ENCODE measurements around the gene CXCR4.

CXCR4 gene

DNA sequence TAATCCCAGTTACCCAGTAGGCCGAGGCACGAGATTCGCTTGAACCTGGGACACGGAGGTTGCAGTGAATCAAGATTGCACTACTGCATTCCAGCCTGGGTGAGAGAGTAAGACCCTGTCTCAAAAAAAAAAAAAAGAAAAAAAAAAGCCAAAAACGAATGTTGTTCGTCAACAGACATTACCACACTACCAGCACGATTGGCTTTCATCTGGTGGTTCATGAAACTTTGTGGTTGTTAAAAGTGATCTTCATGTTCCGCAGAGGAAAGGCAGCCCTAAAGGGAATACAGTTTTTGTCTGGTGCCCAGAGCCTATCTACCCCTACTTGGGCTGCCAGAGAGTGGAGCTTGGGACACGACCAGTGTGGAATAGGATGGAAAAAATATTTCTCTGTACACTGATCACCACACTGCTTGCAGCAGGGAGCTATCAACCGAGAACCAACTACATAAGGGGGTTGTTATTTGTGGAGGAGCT lies 13.6 kb upstream of the CXCR4 start:
- DNase-seq = no peak

DNA sequence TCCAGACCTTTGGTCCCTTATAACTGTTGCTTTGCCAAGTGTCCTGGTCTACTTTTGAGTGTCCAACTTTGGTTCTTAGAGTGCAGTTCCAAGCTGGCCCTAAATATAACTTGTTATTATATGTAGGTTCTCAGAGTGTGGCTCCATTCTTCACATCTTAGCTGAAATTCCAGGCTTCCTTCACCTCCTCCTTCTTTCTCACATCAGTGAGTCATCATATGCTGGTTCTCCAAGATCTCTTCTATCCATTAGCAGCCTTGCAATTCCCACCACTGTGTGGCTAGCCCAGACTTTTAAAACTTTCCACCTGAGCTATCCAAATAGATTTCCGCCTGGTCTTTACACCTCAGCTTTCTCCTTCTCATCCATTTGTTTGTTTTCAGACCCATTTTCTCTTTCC lies 12.6 kb upstream of the CXCR4 start:
- DNase-seq = no peak

DNA sequence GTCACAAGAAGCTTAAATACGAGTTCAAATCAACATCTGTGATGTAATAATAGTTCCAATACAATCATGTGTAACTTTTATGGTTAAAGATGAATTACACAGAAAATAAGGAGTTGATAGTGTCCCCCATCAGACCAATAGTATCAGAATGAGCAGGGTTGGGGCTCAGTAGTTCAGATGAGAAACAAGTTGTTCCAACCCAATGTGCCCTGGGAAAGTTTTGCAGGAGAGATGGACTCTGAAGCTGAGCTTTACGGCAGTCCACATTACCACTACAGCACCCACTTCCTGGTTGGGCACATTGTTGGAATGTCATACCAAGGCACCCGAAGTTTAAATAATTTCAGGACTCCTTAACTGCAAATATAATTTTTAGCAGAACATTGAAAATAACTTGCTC lies 12.1 kb upstream of the CXCR4 start:
- DNase-seq = no peak

DNA sequence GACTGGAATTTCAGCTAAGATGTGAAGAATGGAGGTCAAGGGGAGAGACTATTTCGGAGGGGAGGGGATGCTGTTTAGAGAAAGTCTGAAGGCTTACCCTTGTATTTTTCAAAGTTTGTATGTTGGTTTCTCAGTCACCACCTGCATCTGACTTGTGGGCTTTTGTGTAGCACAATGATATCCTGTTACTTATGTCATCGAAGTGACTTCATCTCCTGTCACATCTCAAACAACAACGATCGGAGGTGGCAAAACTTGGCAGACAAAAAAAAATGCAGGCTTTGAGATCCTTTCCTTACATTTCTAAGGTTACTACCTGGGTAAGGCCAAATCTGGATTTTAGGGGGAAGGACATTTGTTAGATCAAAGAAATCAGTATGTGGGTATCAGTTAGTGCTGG lies 11.7 kb upstream of the CXCR4 start:
- DNase-seq = no peak

DNA sequence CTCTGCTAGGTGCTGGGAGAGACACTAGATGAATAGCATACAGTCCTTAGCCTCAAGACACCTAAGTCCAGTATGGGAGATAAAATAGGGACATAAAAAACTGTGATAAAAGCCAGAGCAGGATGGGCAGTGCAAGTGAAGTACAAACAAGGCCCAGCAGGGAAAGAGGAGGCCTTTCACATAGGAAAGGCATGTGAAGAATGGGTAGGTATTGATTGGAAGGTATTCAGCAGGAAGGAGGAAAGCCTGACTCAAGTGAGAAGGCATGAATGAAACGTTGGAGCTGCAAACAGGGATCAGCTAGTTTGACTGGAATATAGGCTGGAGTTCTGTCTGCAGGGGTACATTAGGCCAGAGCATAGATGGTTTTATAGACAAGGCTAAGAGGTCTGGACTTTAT lies 11.0 kb upstream of the CXCR4 start:
- DNase-seq = no peak

GRCh38 chr2:136128366-136128765 lies 10.4 kb upstream of the CXCR4 start:
- DNase-seq = no peak

GRCh38 chr2:136127356-136127755 lies 9.4 kb upstream of the CXCR4 start:
- no peak for DNase-seq

DNA sequence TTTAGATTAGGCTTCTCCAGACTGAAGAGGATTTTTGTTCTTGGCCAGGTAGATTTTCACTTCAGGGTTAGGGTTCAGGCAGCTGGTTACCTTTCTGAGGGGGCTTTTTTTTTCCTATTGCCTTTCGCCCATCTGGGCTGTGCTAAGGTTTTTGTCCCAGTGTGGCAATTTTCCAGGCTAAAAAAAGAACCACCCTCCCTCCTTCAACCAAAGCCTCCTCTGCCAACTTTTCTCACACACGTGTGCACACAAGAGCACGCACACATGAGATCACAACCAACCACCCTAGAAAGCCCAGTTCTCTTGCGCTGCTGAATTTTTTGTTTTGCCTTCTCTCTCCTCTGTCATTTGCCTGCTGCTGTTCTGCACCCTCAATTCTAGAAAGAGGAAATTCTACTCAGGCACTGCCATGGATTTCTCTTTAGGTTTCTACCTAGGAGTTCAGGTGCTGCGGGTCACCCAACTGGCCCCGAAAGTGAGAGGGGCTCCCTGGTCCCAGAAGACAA lies 8.5 kb upstream of the CXCR4 start:
- DNase-seq = no peak

DNA sequence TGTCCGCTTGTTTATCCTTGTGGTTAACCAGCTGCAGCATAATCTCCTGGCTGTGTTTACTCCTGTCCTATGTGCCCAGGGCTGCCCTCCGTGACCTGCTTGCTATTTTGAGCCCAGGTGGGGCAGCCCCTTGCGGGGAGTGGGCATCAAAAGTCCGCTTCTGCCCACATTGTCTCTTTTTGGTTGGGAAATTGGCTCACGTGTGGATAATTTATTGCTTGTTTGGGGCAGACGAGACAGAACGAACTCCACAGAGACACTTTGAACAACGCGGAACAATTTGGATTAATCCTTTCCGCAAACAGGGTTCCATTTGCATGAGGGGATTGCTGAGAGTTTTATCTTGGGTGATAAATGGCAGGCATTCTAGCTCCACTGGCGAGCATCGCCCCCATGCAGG lies 8.1 kb upstream of the CXCR4 start:
- DNase-seq = no peak

DNA sequence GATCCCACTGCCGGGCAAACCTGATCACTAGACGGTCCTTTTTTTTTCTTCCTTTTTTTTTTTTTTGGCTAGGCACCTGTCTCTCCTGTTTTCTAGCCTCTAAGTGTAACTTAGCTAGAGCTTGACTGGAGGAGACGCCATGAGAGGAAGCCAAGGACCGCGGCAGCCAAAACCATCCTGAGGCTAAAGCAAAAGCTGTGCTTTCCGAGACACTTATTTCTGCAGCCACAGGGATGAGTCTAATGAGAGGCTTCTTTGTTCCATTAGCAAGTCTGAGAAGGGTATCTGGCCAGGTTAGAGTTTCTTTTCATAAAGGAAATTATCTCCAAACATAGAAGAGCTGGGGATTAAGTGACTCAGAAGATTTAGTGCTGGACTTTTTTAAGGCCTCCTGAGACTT lies 7.3 kb upstream of the CXCR4 start:
- no peak for DNase-seq

GRCh38 chr2:136124805-136125204 lies 6.9 kb upstream of the CXCR4 start:
- DNase-seq = no peak

- no peak for DNase-seq
Observed at GRCh38 chr2:136122661-136123060, 4.7 kb upstream of the CXCR4 start.

DNA sequence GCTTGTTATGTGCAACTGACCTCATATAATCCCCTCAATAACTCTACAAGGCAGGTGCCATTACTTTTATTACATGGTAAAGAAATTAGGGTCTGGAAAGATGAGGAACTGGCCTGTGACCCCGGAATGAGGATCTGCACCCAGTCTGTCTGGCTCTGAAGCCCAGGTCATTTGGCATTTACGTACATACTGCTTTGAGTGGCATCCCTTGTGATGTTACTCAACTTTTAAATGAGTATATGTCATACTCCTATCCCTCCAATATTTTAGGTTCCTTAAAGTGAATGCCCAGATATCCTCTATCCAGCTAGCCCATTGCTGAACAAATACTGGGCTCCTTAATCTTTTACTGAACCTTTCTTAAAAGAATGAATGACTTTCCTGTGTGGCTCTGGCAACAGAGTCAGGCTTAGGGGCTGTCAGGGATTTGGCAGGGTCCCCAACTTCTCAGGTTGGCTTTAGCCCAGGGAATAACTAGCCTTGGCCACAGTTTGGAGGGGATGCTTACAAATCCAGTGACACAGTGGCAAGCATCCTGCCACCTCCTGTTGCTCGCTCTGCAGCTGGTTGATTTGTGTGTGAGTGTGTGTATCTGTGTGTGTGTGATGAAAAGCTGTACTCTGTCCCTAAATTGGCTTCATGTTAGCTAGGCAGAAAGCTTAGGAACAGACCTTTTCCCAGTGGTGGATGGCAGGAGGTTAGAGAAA lies 3.4 kb upstream of the CXCR4 start:
- DNase-seq = no peak

GRCh38 chr2:136119717-136120675 lies 2.0 kb upstream of the CXCR4 start:
- no peak for DNase-seq

- peak; percentile 57 for DNase-seq
Observed at GRCh38 chr2:136118819-136119716, 1.1 kb upstream of the CXCR4 start.

DNA sequence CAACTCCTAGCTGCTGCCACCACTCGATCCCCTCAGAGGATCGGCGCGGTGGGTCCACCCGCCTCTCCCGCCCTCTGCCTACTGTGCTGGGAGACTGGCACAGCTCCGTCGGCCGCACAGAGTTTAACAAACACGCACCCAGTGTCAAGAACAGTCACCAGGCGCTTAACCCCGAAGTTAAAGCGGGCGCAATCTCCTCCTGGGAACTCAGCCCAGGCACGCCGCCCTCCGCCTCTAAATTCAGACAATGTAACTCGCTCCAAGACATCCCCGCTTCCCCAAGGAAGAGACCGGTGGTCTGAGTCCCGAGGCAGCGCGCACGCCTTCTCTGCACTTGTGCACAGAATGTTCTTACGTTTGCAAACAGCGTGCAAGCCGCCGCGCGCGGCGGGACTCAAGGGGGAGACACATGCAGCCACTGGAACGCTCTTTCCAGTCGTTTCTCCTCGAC lies 533 bp downstream of the CXCR4 start:
- peak; percentile 49 for DNase-seq

DNA sequence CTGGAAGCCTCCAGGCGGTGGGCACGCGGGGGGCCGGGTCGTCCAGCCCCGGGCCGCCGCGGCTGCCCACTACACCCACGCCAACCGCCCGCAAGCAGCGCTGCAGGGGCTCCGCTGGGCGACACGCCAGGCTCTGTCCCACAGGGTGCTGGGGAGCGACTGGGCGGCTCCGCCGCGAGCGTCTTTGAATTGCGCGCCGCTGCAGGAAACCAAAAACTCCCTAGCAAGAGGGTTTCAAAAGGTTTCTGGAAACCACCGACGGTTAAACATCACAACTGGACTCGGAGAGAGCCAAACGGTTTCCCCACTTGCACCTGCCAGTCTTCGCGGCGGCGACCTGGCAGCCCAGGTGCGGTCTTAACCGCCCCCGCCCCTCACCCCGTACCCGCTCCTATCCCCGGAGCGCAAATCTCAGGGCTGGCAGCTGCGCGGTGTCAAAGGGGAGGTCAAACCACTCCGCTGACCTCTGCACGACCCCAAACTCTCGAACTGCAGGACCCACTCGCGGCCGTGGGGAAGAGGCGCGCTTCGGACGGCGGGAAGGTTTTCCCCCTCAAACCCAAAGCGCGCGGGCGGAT lies 1.0 kb downstream of the CXCR4 start:
- DNase-seq = peak; percentile 43

GRCh38 chr2:136116151-136116812 lies 1.7 kb downstream of the CXCR4 start:
- peak; percentile 51 for DNase-seq

- no peak for DNase-seq
Observed at GRCh38 chr2:136115183-136115761, 2.7 kb downstream of the CXCR4 start.

GRCh38 chr2:136114382-136114781 lies 3.6 kb downstream of the CXCR4 start:
- no peak for DNase-seq

Data from femur (tissue), 1 donor.